T-helper 2 cell treated with Interferon-gamma antibody and Interleukin-4, amounts not matched to agents 5 μg/mL and 100 μg/mL, for 36 hours (primary cell): ENCODE data around the gene KIF5A.
"Not testable (repeated sequence)": the region's sequence is repeated elsewhere in the genome, so short reads cannot be mapped to it uniquely, and the experiment has no call there.

ENCODE experiments used
- DNase-seq: peaks from one replicate; pipeline ENCODE4 v3.0.0; 2021; ENCODE audit warnings: low spot score
- H3K27ac Mint-ChIP-seq: one replicate; pipeline ENCODE4 v1.8.0; 2021; ENCODE audit warnings: mild to moderate bottlenecking, mixed read lengths
- H3K27me3 Mint-ChIP-seq: one replicate; pipeline ENCODE4 v1.8.0; 2021; ENCODE audit warnings: low read depth, mixed read lengths
- H3K36me3 Mint-ChIP-seq: one replicate; pipeline ENCODE4 v1.8.0; 2021; ENCODE audit warnings: low read depth, mixed read lengths
- H3K4me1 Mint-ChIP-seq: one replicate; pipeline ENCODE4 v1.8.0; 2021; ENCODE audit warnings: low read depth, mixed read lengths
- H3K4me3 Mint-ChIP-seq: one replicate; pipeline ENCODE4 v1.8.0; 2022; ENCODE audit warnings: mild to moderate bottlenecking, moderate library complexity, mixed read lengths
- H3K9me3 Mint-ChIP-seq: one replicate; pipeline ENCODE4 v1.8.0; 2021; ENCODE audit warnings: mixed read lengths

The KIF5A gene

DNA sequence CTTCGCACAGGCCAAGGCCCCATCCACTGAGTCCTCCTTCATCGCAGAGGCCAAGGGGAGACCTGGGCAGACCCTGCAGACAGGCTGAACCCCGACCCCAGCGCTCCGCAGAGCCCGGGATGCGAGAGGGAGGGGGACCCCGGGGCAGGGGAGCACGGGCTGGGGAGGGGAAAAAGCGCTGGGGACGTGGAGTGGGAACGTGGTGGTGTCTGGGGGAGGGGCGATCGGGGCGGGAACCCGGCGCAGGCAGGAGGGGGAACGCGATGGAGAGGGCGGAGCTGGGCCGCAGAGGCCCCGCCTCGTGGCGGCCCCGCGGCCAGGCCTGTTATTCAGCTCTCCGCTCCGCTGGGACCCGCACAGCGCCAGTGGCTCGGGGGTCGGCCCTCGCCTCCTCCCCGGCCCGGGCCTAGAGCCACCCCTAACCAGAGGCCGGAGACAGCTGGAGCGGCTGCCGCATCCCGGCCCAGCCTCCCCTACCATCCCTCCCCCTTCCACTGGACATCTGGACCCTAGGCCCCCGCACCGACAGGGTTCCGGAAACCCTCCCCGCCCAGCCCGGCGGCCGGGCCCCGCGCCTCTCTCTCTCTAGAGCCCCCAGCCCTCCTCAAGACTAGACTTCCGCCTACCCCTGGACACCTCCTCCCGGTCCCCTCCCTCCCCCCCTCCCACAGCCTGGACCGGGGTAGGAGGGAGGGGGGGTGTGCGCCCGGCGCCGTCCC lies 61.4 kb downstream of the KIF5A start, which contains the start of gene ARHGEF25:
ARHGEF25 (plus strand) TSS at position 328 of the 719 bp plus-strand sequence. CDS start 460 bp downstream, outside the sequence.
- Mint-ChIP-seq H3K27me3 (peaks cover 35% of the 10 kb centered on the region), H3K4me1 (peaks cover 6% of the 10 kb centered on the region), H3K27ac (no peak within 1 kb of the TSS), H3K36me3 (peaks cover 3% of the 10 kb centered on the region), H3K9me3 (no peaks in the 10 kb centered on the region), H3K4me3 (peak within 1 kb of the TSS; percentile 75)
- peak; percentile 32 for DNase-seq

DNA sequence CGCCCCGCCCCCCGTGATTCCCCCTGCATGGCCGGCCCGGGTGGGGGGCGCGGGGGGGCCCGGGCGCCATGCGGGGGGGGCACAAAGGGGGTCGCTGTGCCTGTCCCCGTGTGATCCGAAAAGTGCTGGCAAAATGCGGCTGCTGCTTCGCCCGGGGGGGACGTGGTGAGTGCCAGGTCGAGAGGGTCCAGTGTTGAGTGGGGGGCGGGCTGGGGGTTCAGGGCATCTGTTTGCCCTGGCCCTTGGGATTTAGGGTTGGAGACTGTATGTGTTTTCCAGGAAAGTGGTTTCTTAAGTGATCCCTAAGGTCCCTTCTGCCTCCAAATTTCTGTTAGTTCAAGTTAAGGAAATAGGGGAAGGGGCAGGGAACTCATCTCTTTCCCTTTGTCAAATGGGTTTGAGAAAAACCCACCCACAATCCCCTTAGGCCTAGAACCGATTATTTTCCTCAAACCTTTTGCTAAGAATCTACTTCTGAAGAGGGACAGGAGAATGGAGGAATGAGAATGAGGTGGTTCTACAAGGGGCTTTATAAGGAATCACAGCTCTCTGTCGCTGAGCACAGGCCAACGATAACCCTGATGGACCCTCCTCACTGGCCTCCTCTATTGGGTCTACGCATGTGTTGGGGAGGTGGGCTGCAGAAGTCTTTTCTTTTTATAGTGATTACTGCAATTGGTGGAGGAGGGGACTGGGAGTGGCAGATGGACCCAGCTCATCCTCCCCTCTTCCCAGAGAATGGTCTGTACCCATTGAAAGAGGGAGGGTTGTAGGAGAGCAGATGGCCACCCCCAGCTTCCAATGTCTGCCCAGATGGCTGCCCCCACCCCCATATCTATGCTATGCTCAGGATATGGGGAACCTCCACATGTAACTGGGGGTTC lies 62.2 kb downstream of the KIF5A start:
- H3K36me3 Mint-ChIP-seq, result peaks cover 3% of the 10 kb centered on the region
- H3K27ac Mint-ChIP-seq, result no peak overlapping the region
- H3K4me3 Mint-ChIP-seq, result peak overlapping the region; percentile 56
- H3K4me1 Mint-ChIP-seq, result peaks cover 6% of the 10 kb centered on the region
- no peaks in the 10 kb centered on the region for H3K9me3 Mint-ChIP-seq
- H3K27me3 Mint-ChIP-seq, result peaks cover 39% of the 10 kb centered on the region
- DNase-seq, result no peak

DNA sequence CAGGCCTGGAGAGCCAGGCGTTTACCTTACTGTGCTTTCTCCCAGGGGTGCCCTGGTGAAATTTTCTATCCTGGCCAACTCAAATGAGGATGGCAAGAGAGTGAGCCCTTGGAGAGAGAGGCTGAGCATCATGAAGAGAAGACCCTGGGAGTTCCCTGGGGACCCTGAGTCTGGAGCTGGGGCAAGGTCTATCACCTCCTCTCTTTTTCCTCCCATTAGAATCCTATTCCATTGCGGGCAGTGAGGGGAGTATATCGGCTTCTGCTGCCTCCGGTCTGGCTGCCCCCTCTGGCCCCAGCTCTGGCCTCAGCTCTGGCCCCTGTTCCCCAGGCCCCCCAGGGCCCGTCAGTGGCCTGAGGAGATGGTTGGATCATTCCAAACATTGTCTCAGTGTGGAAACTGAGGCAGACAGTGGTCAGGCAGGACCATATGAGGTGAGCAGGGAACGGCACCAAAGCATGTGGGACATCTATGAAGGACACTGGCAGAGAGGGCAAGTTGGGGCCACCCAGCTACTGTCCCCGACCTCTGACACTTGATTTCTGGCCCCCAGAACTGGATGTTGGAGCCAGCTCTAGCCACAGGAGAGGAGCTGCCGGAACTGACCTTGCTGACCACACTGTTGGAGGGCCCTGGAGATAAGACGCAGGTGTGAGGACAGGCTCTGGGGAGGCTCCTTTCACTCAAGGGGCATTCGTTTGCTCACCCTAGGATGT lies 63.0 kb downstream of the KIF5A start:
- H3K27me3 Mint-ChIP-seq, result peaks cover 47% of the 10 kb centered on the region
- peaks cover 6% of the 10 kb centered on the region for H3K4me1 Mint-ChIP-seq
- no peak for DNase-seq
- H3K36me3 Mint-ChIP-seq, result peaks cover 3% of the 10 kb centered on the region
- no peaks in the 10 kb centered on the region for H3K9me3 Mint-ChIP-seq
- H3K27ac Mint-ChIP-seq, result no peak overlapping the region
- no peak overlapping the region for H3K4me3 Mint-ChIP-seq

DNA sequence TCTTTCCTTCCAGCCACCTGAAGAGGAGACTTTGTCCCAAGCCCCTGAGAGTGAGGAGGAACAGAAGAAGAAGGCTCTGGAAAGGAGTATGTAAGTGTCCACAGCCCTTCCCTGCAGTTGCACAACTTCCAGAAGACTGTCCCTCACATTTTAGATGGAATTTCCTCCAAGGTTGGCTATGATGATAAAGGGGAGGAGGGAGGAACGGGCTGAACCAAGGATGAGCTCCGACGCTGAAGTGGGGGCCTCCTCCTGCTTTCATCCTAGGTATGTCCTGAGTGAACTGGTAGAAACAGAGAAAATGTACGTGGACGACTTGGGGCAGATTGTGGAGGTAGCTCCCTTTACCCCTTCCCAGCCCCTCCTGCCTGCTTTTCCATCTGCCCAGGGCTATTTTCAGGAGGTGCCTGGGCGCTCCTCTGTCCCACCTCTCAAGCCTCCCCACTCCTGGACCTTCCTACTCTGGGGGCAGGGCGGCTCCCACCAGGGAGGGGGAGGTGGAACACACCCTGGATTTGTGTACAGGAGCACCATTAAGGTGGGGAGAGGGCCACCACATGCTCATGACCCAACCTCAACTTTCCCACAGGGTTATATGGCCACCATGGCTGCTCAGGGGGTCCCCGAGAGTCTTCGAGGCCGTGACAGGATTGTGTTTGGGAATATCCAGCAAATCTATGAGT lies 63.7 kb downstream of the KIF5A start:
- no peak overlapping the region for H3K27ac Mint-ChIP-seq
- peaks cover 6% of the 10 kb centered on the region for H3K4me1 Mint-ChIP-seq
- peaks cover 3% of the 10 kb centered on the region for H3K36me3 Mint-ChIP-seq
- DNase-seq, result no peak
- no peak overlapping the region for H3K4me3 Mint-ChIP-seq
- H3K9me3 Mint-ChIP-seq, result no peaks in the 10 kb centered on the region
- H3K27me3 Mint-ChIP-seq, result peaks cover 54% of the 10 kb centered on the region

DNA sequence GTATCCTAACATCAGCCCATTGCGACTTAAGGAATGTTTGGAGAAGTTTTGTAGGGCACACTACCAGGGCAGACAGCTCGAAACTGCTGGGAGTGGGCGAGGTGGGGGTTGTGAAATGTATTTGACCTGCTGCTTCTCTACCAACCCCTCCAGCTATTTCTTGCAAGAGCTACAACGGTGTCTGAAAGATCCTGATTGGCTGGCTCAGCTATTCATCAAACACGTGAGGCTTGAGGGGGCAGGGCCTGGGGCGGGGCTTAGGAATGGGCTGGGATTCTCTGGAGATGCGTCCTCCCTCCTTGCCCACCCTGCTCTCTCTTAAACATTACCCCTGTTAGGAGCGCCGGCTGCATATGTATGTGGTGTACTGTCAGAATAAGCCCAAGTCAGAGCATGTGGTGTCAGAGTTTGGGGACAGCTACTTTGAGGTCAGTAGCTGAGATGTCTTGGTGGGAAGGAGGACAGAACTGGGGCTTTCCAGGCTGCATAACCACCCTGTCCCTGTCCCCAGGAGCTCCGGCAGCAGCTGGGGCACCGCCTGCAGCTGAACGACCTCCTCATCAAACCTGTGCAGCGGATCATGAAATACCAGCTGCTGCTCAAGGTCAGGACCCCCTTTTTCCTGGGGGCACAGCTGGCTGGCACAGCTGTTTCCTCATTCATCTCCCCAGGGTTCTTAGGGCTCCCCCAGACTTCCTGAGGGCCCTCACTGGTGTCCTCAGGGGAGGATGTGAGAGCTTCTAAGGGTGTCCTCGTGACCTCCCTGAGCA lies 64.5 kb downstream of the KIF5A start:
- Mint-ChIP-seq H3K9me3 (no peaks in the 10 kb centered on the region), H3K4me1 (peaks cover 9% of the 10 kb centered on the region), H3K27ac (no peak overlapping the region), H3K27me3 (peaks cover 62% of the 10 kb centered on the region), H3K36me3 (peaks cover 1% of the 10 kb centered on the region), H3K4me3 (no peak overlapping the region)
- no peak for DNase-seq

DNA sequence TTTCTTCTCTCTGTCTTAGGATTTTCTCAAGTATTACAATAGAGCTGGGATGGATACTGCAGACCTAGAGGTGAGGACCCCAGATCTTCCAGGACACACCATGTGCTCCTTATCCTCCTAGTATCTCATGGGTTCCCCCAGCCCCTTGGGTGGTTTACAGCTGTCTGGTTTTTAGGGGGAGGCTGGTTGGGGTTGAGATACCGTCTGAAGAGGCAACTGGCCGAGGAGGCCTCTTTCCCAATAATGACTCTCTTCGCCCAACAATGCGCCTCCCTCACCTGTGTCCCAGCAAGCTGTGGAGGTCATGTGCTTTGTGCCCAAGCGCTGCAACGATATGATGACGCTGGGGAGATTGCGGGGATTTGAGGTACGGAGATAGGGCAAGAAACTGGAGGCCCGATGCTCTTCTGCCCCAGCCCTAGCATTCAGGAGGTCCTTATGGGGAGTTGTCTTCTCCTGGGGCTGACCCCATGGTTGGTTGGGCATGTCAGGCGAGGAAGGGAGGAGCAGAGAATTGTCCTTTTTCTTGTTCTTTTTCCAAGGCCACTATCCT lies 65.2 kb downstream of the KIF5A start:
- no peak for DNase-seq
- peaks cover 9% of the 10 kb centered on the region for H3K4me1 Mint-ChIP-seq
- H3K27ac Mint-ChIP-seq, result no peak overlapping the region
- H3K36me3 Mint-ChIP-seq, result peaks cover 1% of the 10 kb centered on the region
- peaks cover 66% of the 10 kb centered on the region for H3K27me3 Mint-ChIP-seq
- H3K9me3 Mint-ChIP-seq, result no peaks in the 10 kb centered on the region
- H3K4me3 Mint-ChIP-seq, result no peak overlapping the region

DNA sequence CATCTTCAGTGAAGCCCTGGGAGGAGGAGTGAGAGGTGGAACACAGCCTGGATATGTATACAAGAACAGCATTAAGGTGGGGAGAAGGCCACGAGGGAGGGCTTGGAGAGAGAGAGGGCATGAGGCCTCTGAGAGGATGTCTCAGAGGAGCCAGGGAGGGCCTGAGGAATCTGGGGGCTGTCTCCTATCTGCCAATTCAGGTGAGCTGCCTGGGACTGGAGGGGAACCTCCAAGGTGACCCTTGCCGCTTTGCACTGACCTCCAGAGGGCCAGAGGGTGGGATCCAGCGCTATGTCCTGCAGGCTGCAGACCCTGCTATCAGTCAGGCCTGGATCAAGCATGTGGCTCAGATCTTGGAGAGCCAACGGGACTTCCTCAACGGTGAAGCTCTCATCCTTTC lies 65.8 kb downstream of the KIF5A start:
- Mint-ChIP-seq H3K27ac (no peak overlapping the region), H3K4me1 (peaks cover 7% of the 10 kb centered on the region), H3K27me3 (peaks cover 70% of the 10 kb centered on the region)

DNA sequence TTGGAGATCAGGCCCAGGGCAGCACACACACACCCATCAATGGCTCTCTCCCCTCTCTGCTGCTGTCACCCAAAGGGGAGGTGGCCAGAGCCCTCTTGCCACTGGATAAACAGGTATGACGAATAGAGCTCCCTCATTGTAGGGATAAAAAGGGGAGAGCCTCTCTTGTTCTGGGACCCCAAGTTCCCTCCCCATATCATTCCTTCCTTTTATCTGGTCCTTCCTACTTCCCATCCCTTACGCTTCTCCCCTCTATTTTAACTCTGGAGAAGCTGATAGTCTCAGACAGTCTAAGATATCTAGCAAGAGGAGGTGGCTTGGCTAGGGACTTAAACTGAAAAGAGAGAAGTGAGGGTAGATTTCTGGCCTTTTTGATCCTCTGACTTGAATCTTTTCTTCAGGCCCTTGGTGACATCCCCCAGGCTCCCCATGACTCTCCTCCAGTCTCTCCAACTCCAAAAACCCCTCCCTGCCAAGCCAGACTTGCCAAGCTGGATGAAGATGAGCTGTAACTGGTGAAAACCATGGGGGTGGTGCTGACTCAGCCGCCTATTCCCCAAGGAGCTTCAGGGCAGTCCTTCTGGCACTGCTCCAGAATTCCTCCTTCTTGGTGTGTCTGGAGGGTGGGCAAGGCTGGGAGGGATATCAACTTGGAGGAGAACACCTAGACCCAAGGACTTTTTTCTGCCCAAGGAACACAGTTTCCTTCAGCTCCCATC lies 66.7 kb downstream of the KIF5A start:
- H3K4me1 Mint-ChIP-seq, result peaks cover 13% of the 10 kb centered on the region
- H3K9me3 Mint-ChIP-seq, result no peaks in the 10 kb centered on the region
- no peak overlapping the region for H3K27ac Mint-ChIP-seq
- H3K4me3 Mint-ChIP-seq, result no peak overlapping the region
- H3K27me3 Mint-ChIP-seq, result peaks cover 79% of the 10 kb centered on the region
- no peak for DNase-seq
- no peaks in the 10 kb centered on the region for H3K36me3 Mint-ChIP-seq

More for the DNA sequence above, 65.8 kb downstream of the KIF5A start:
- Mint-ChIP-seq H3K4me3 (no peak overlapping the region), H3K9me3 (no peaks in the 10 kb centered on the region), H3K36me3 (no peaks in the 10 kb centered on the region)
- DNase-seq, result no peak

DNA sequence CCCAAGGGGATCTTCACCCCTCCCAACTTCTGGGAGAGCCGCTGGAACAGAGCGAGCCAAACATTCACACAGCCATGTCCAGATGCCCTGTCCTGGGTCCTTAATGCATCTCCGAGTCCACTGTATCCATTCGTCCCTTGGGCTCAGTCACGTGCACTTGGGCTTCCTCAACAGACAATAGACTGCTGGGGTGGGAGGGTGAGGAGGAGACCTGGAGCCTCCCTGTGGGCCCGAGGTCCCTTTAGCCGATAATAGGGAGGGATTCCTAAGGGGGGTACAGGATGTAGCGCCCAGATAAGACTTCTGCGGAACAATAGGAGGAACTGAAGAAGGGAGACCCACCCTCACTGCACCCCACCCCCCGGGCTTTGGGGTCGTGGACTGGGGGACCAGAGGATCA lies 68.1 kb downstream of the KIF5A start:
- peaks cover 81% of the 10 kb centered on the region for H3K27me3 Mint-ChIP-seq
- DNase-seq, result no peak
- H3K9me3 Mint-ChIP-seq, result no peaks in the 10 kb centered on the region
- no peaks in the 10 kb centered on the region for H3K36me3 Mint-ChIP-seq
- no peak overlapping the region for H3K4me3 Mint-ChIP-seq
- no peak overlapping the region for H3K27ac Mint-ChIP-seq
- H3K4me1 Mint-ChIP-seq, result peaks cover 16% of the 10 kb centered on the region

DNA sequence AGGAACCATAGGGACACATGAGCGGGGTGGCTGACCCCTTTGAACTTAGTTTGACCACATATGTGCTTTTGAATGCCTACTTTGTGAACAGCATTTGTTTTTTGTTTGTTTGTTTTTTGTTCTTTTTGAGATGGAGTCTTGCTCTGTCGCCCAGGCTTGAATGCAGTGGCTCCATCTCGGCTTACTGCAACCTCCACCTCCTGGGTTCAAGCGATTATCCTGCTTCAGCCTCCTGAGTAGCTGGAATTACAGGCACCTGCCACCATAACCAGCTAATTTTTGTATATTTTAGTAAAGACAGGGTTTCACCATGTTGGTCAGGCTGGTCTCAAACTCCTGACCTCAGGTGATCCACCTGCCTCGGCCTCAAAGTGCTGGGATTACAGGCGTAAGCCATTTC lies 68.6 kb downstream of the KIF5A start:
- Mint-ChIP-seq H3K4me1 (peaks cover 16% of the 10 kb centered on the region), H3K27me3 (peaks cover 80% of the 10 kb centered on the region)
- H3K9me3 Mint-ChIP-seq, DNase-seq, H3K27ac Mint-ChIP-seq, H3K4me3 Mint-ChIP-seq, H3K36me3 Mint-ChIP-seq: not testable (repeated sequence)

DNA sequence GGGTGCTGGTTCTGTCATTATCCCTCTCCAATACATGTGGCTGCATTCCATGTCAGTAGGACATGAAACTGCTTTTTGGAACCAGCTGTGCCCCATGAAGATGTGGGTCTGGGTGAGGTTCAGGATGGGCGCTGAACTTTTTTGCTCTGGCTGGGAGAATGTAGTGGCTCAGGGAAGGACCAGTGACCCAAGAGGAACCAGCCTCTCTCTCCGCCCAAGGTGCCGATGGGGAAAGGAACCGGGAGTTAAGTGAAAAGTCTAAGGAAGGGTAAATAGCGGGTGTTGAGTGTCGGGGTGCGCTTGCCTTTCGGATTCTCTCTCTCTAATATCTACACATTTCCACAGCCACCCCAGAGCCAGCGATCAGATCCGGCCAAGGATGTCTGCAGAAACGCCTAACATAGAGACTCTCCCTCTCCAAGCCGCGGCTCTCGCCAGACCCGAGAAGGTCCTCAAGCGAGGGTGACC lies 69.2 kb downstream of the KIF5A start:
- Mint-ChIP-seq H3K27me3 (peaks cover 82% of the 10 kb centered on the region), H3K27ac (no peak overlapping the region), H3K9me3 (no peaks in the 10 kb centered on the region), H3K4me3 (peak overlapping the region; percentile 56), H3K36me3 (no peaks in the 10 kb centered on the region), H3K4me1 (peaks cover 15% of the 10 kb centered on the region)
- DNase-seq, result no peak
